ENCODE data around the gene SWAP70.
"Not testable (repeated sequence)": the region's sequence is repeated elsewhere in the genome, so short reads cannot be mapped to it uniquely, and the experiment has no call there.

The SWAP70 gene

GRCh38 chr11:9704037-9704436 lies 40.2 kb downstream of the SWAP70 start:
- TF ChIP-seq EZH2phosphoT487 (IDR thresholded peaks at IDR 0.05; ENCODE audit: borderline replicate concordance): no peak
- TF ChIP-seq, protein P1, sequence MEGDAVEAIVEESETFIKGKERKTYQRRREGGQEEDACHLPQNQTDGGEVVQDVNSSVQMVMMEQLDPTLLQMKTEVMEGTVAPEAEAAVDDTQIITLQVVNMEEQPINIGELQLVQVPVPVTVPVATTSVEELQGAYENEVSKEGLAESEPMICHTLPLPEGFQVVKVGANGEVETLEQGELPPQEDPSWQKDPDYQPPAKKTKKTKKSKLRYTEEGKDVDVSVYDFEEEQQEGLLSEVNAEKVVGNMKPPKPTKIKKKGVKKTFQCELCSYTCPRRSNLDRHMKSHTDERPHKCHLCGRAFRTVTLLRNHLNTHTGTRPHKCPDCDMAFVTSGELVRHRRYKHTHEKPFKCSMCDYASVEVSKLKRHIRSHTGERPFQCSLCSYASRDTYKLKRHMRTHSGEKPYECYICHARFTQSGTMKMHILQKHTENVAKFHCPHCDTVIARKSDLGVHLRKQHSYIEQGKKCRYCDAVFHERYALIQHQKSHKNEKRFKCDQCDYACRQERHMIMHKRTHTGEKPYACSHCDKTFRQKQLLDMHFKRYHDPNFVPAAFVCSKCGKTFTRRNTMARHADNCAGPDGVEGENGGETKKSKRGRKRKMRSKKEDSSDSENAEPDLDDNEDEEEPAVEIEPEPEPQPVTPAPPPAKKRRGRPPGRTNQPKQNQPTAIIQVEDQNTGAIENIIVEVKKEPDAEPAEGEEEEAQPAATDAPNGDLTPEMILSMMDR (conservative IDR thresholded peaks at IDR 0.05; ENCODE audit: low read length): no peak
- H3K79me2 ChIP-seq (ENCODE audit: insufficient read depth, low read length): no peaks in the 10 kb centered on the region
- H3K9me2 ChIP-seq (replicated peaks; ENCODE audit: low read depth, low read length): no peaks in the 10 kb centered on the region
- no peak overlapping the region for H2AFZ ChIP-seq (ENCODE audit: low read length)
- H4K20me1 ChIP-seq (ENCODE audit: insufficient read depth, low read length, poor library complexity, severe bottlenecking): no peaks in the 10 kb centered on the region
- H3F3A ChIP-seq (ENCODE audit: low read depth): peaks cover 9% of the 10 kb centered on the region; the same call in 1 of the 2 replicates
- H3K9ac ChIP-seq (ENCODE audit: low read depth, low read length, poor library complexity, severe bottlenecking): no peak overlapping the region
- H3K27me3 ChIP-seq (ENCODE audit: insufficient read depth, low read length, poor library complexity, severe bottlenecking): no peaks in the 10 kb centered on the region
- H3K36me3 ChIP-seq (ENCODE audit: insufficient read depth, low read length): no peaks in the 10 kb centered on the region
- no peaks in the 10 kb centered on the region for H3K9me3 ChIP-seq (ENCODE audit: insufficient read depth, low read depth, low read length)
- H3K4me2 ChIP-seq (ENCODE audit: low read depth, low read length, poor library complexity, severe bottlenecking): no peak overlapping the region
- H3K4me3 ChIP-seq (ENCODE audit: low read length, poor library complexity, severe bottlenecking): no peak overlapping the region
- peaks cover 43% of the 10 kb centered on the region for H3K4me1 ChIP-seq (ENCODE audit: insufficient read depth, low read length, poor library complexity, severe bottlenecking)

DNA sequence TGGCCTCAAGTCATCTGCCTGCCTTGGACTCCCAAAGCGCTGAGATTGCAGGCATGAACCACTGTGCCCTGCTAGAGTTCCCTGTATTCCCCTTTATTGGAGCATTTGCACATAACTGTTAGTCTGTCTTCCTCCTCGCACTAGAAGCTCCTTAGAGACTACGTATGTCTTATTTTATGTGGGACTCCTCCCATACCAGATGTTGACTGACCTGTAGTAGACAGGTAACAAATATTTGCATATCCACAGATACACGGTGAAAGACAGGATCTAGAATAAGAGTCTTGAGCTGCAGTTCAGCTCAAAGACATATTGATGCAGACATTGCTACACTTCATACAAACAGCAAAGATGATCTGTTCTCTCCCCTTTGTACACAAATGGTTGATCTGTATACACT lies 40.7 kb downstream of the SWAP70 start:
- no peak overlapping the region for H3K9ac ChIP-seq (ENCODE audit: low read depth, low read length, poor library complexity, severe bottlenecking)
- H2AFZ ChIP-seq (ENCODE audit: low read length): no peak overlapping the region
- H3K36me3 ChIP-seq (ENCODE audit: insufficient read depth, low read length): no peaks in the 10 kb centered on the region
- H3F3A ChIP-seq (ENCODE audit: low read depth): peaks cover 6% of the 10 kb centered on the region; the same call in 1 of the 2 replicates
- no peak overlapping the region for H3K4me2 ChIP-seq (ENCODE audit: low read depth, low read length, poor library complexity, severe bottlenecking)
- H3K27me3 ChIP-seq (ENCODE audit: insufficient read depth, low read length, poor library complexity, severe bottlenecking): no peaks in the 10 kb centered on the region
- no peaks in the 10 kb centered on the region for H3K9me2 ChIP-seq (replicated peaks; ENCODE audit: low read depth, low read length)
- no peaks in the 10 kb centered on the region for H3K79me2 ChIP-seq (ENCODE audit: insufficient read depth, low read length)
- H3K4me3 ChIP-seq (ENCODE audit: low read length, poor library complexity, severe bottlenecking): no peak overlapping the region
- TF ChIP-seq, protein P1 (conservative IDR thresholded peaks at IDR 0.05; ENCODE audit: low read length): no peak
- no peak for TF ChIP-seq EZH2phosphoT487 (IDR thresholded peaks at IDR 0.05; ENCODE audit: borderline replicate concordance)
- H3K9me3 ChIP-seq (ENCODE audit: insufficient read depth, low read depth, low read length): no peaks in the 10 kb centered on the region
- peaks cover 42% of the 10 kb centered on the region for H3K4me1 ChIP-seq (ENCODE audit: insufficient read depth, low read length, poor library complexity, severe bottlenecking)
- no peaks in the 10 kb centered on the region for H4K20me1 ChIP-seq (ENCODE audit: insufficient read depth, low read length, poor library complexity, severe bottlenecking)

GRCh38 chr11:9705361-9705760 lies 41.5 kb downstream of the SWAP70 start:
- H3K9ac ChIP-seq (ENCODE audit: low read depth, low read length, poor library complexity, severe bottlenecking); H2AFZ ChIP-seq (ENCODE audit: low read length); H3K4me3 ChIP-seq (ENCODE audit: low read length, poor library complexity, severe bottlenecking); H3F3A ChIP-seq (ENCODE audit: low read depth); H3K9me2 ChIP-seq (replicated peaks; ENCODE audit: low read depth, low read length); H4K20me1 ChIP-seq (ENCODE audit: insufficient read depth, low read length, poor library complexity, severe bottlenecking); H3K4me2 ChIP-seq (ENCODE audit: low read depth, low read length, poor library complexity, severe bottlenecking); H3K27me3 ChIP-seq (ENCODE audit: insufficient read depth, low read length, poor library complexity, severe bottlenecking); H3K79me2 ChIP-seq (ENCODE audit: insufficient read depth, low read length); H3K36me3 ChIP-seq (ENCODE audit: insufficient read depth, low read length); H3K9me3 ChIP-seq (ENCODE audit: insufficient read depth, low read depth, low read length): not testable (repeated sequence)
- peaks cover 42% of the 10 kb centered on the region for H3K4me1 ChIP-seq (ENCODE audit: insufficient read depth, low read length, poor library complexity, severe bottlenecking)

DNA sequence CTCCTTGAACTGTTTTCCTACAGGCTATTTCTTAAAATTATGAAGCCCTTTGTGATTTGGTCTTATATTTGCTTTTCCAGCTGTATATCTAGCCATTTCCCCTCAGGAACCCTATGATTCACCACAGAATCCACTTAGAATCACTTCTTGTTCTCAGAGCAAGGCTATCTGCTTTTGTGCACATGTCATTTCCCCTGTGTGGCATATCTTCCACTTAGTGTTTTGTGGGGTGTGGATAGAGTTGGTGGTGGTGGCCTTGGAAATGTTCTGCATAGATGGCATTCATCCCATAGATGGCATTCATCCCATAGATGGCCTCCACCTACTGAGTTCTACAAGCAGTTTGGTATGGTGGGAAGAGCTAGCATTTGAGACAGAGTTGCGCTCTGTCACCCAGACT lies 44.7 kb downstream of the SWAP70 start:
- no peak overlapping the region for H3K4me2 ChIP-seq (ENCODE audit: low read depth, low read length, poor library complexity, severe bottlenecking)
- peaks cover 14% of the 10 kb centered on the region for H3K4me1 ChIP-seq (ENCODE audit: insufficient read depth, low read length, poor library complexity, severe bottlenecking)
- no peaks in the 10 kb centered on the region for H3F3A ChIP-seq (ENCODE audit: low read depth)
- TF ChIP-seq EZH2phosphoT487 (IDR thresholded peaks at IDR 0.05; ENCODE audit: borderline replicate concordance): no peak
- TF ChIP-seq, protein P1 (conservative IDR thresholded peaks at IDR 0.05; ENCODE audit: low read length): no peak
- no peaks in the 10 kb centered on the region for H3K27me3 ChIP-seq (ENCODE audit: insufficient read depth, low read length, poor library complexity, severe bottlenecking)
- no peaks in the 10 kb centered on the region for H4K20me1 ChIP-seq (ENCODE audit: insufficient read depth, low read length, poor library complexity, severe bottlenecking)
- peaks cover 5% of the 10 kb centered on the region; the same call in 1 of the 2 replicates for H3K79me2 ChIP-seq (ENCODE audit: insufficient read depth, low read length)
- H3K9ac ChIP-seq (ENCODE audit: low read depth, low read length, poor library complexity, severe bottlenecking): no peak overlapping the region
- H2AFZ ChIP-seq (ENCODE audit: low read length): no peak overlapping the region
- no peak overlapping the region for H3K4me3 ChIP-seq (ENCODE audit: low read length, poor library complexity, severe bottlenecking)
- no peaks in the 10 kb centered on the region for H3K9me3 ChIP-seq (ENCODE audit: insufficient read depth, low read depth, low read length)
- no peaks in the 10 kb centered on the region for H3K36me3 ChIP-seq (ENCODE audit: insufficient read depth, low read length)
- no peaks in the 10 kb centered on the region for H3K9me2 ChIP-seq (replicated peaks; ENCODE audit: low read depth, low read length)
